HepG2 (cell line): ENCODE data around the gene SGPL1. TPM values are rescaled to one million over a fixed set of nuclear protein-coding genes. Genes with fewer than 3 reads are reported as not detected.
A peak's percentile ranks its signal among the peaks of the same experiment; 100 is the strongest.

ENCODE experiments used
- ATAC-seq: fragments of 200-7000 bp; cut with Tn5 transposase; 3 replicates; pipeline ENCODE4 v1.9.1; 2020; ENCODE audit warnings: mild to moderate bottlenecking, moderate library complexity
- BruUV-seq: library from RNA; stranded (reverse); fragments of 400-500 nt; replicated peaks from 2 replicates; lab custom pipeline; 2021; lab: Mats Ljungman, UMichigan
- CTCF ChIA-PET: fragments of 300-600 bp; formaldehyde crosslinking; extraction: SDS; loops from one replicate; lab custom pipeline; 2021; ENCODE audit warnings: low total read pairs, inconsistent platforms, low intra/inter-chr PET ratio; lab: Yijun Ruan, JAX
- POLR2A ChIA-PET: fragments of 350-600 bp; sonication (Branson Sonifier 250); formaldehyde crosslinking; loops from one replicate; lab custom pipeline; 2020; ENCODE audit warnings: antibody characterized with exemption, inconsistent platforms; lab: Yijun Ruan, JAX
- DNase-seq: peaks from one replicate; pipeline ENCODE4 v3.0.0-alpha.2; 2015; ENCODE audit warnings: low spot score
- FAIRE-seq: peaks from 3 replicates; lab custom pipeline; 2011; peaks lifted over from hg19 to GRCh38; lab: Jason Lieb, UNC
- H2AFZ ChIP-seq: one replicate; pipeline ENCODE4 v1.6.1; 2011; ENCODE audit warnings: low read length, inconsistent platforms
- H3K27ac ChIP-seq: fragments of 300-600 bp; 3 replicates; pipeline ENCODE4 v1.8.0; 2011; ENCODE audit warnings: mixed run types, mild to moderate bottlenecking, mixed read lengths, low read length, inconsistent platforms; ENCODE audit not compliant: insufficient read depth; ENCODE audit errors: extremely low read length
- H3K27me3 ChIP-seq, 2 experiments: fragments of 200-600 bp in 1 of 2; 2 replicates in 1 of 2; 3 replicates in 1 of 2; pipeline versions ENCODE4 v1.6.0 to v1.8.0; 2011; ENCODE audit warnings: low read length in 2 of 2, mild to moderate bottlenecking in 2 of 2, moderate library complexity in 2 of 2, inconsistent platforms in 1 of 2; ENCODE audit not compliant: insufficient read depth in 2 of 2, control insufficient read depth in 1 of 2
- H3K36me3 ChIP-seq, 2 experiments: fragments of 200-600 bp in 1 of 2; replicated peaks in 1 of 2; 2 replicates in 1 of 2; 3 replicates in 1 of 2; pipeline versions ENCODE4 v1.5.1 to v1.8.0; 2011; ENCODE audit warnings: low read length in 2 of 2, inconsistent platforms in 1 of 2; ENCODE audit not compliant: insufficient read depth in 2 of 2, control insufficient read depth in 1 of 2
- H3K4me1 ChIP-seq: 2 replicates; pipeline ENCODE4 v1.5.1; 2012; ENCODE audit warnings: low read length, inconsistent platforms; ENCODE audit not compliant: insufficient read depth
- H3K4me2 ChIP-seq: 2 replicates; pipeline ENCODE4 v1.6.0; 2011; ENCODE audit warnings: low read depth, low read length, inconsistent platforms
- H3K4me3 ChIP-seq, 3 experiments: fragments of 200-600 bp in 1 of 3; sonication (generic), shearing (Covaris generic) in 1 of 3; replicated peaks in 1 of 3; 2 replicates each; pipeline ENCODE4 v1.5.1; 2011 to 2016; ENCODE audit warnings: low read length in 3 of 3, inconsistent platforms in 2 of 3, low read depth in 2 of 3, mild to moderate bottlenecking in 2 of 3, control low read depth in 1 of 3, mixed read lengths in 1 of 3; ENCODE audit not compliant: insufficient read depth in 1 of 3
- H3K79me2 ChIP-seq: one replicate; pipeline ENCODE4 v1.6.1; 2011; ENCODE audit warnings: low read length, inconsistent platforms; ENCODE audit not compliant: insufficient read depth
- H3K9ac ChIP-seq: 2 replicates; pipeline ENCODE4 v1.6.0; 2011; ENCODE audit warnings: mild to moderate bottlenecking, low read depth, low read length, inconsistent platforms; ENCODE audit not compliant: insufficient read depth
- H3K9me3 ChIP-seq: 2 replicates; pipeline ENCODE4 v1.5.1; 2012; ENCODE audit warnings: mild to moderate bottlenecking, low read length
- H4K20me1 ChIP-seq: 2 replicates; pipeline ENCODE4 v1.6.0; 2011; ENCODE audit warnings: inconsistent platforms, mild to moderate bottlenecking, low read length, moderate library complexity; ENCODE audit not compliant: insufficient read depth
- EHMT2 ChIP-seq: fragments of 200-600 bp; sonication (generic); IDR thresholded peaks from 2 replicates; pipeline ENCODE4 v1.7.0; 2017; ENCODE audit warnings: antibody characterized with exemption, low read depth, low read length, borderline replicate concordance
- ETS1 ChIP-seq: sonication (generic); formaldehyde crosslinking; IDR thresholded peaks from 2 replicates; pipeline ENCODE4 v1.4.0; 2020; ENCODE audit warnings: missing genetic modification reagents
- MAF1 ChIP-seq: sonication (generic); formaldehyde crosslinking; IDR thresholded peaks from 2 replicates; pipeline ENCODE4 v1.5.0; 2020; ENCODE audit warnings: missing genetic modification reagents, borderline replicate concordance
- MNT ChIP-seq: fragments of 450-650 bp; IDR thresholded peaks from 2 replicates; pipeline ENCODE4 v1.6.1; 2016
- MTF1 ChIP-seq: sonication (generic); formaldehyde crosslinking; IDR thresholded peaks from 2 replicates; pipeline ENCODE4 v1.5.0; 2020; ENCODE audit warnings: missing genetic modification reagents
- NR1H2 ChIP-seq: sonication (generic); formaldehyde crosslinking; IDR thresholded peaks from 2 replicates; pipeline ENCODE4 v1.8.1; 2022; ENCODE audit warnings: low read depth, missing genetic modification reagents, borderline replicate concordance
- SUZ12 ChIP-seq: fragments of 150-350 bp; IDR thresholded peaks from 2 replicates; pipeline ENCODE4 v1.6.1; 2014; ENCODE audit warnings: low read depth, low read length
- THAP7 ChIP-seq: sonication (generic); formaldehyde crosslinking; IDR thresholded peaks from 2 replicates; pipeline ENCODE4 v1.8.1; 2023; ENCODE audit warnings: mild to moderate bottlenecking, missing genetic modification reagents
- THYN1 ChIP-seq: sonication (generic); formaldehyde crosslinking; IDR thresholded peaks from 2 replicates; pipeline ENCODE4 v1.8.1; 2023; ENCODE audit warnings: low read depth, mild to moderate bottlenecking, moderate library complexity, missing genetic modification reagents, borderline replicate concordance
- ZC3H4 ChIP-seq: sonication (generic); formaldehyde crosslinking; IDR thresholded peaks from 2 replicates; pipeline ENCODE4 v1.4.0; 2020; ENCODE audit warnings: missing genetic modification reagents, borderline replicate concordance
- ZKSCAN1 ChIP-seq: fragments of 150-350 bp; IDR thresholded peaks from 2 replicates; pipeline ENCODE4 v1.6.1; 2014; ENCODE audit warnings: low read length
- ZNF564 ChIP-seq: sonication (generic); formaldehyde crosslinking; IDR thresholded peaks from 2 replicates; pipeline ENCODE4 v1.8.1; 2023; ENCODE audit warnings: mild to moderate bottlenecking, missing genetic modification reagents
- ZNF570 ChIP-seq: sonication (generic); formaldehyde crosslinking; IDR thresholded peaks from 2 replicates; pipeline ENCODE4 v1.4.0; 2020; ENCODE audit warnings: mild to moderate bottlenecking, missing genetic modification reagents, borderline replicate concordance
- ZNF724P ChIP-seq: sonication (generic); formaldehyde crosslinking; IDR thresholded peaks from 2 replicates; pipeline ENCODE4 v1.8.0; 2022; ENCODE audit warnings: missing genetic modification reagents, borderline replicate concordance
- ZNF781 ChIP-seq: sonication (generic); formaldehyde crosslinking; IDR thresholded peaks from 2 replicates; pipeline ENCODE4 v1.5.1; 2020; ENCODE audit warnings: borderline replicate concordance, mild to moderate bottlenecking, missing genetic modification reagents; ENCODE audit errors: not compliant biosample characterization
- ZNF841 ChIP-seq: sonication (generic); formaldehyde crosslinking; IDR thresholded peaks from 2 replicates; pipeline ENCODE4 v1.8.1; 2023; ENCODE audit warnings: missing genetic modification reagents, borderline replicate concordance
- WGBS: methylation state at CpG from one replicate; pipeline ENCODE4 v1.1.6; 2017; ENCODE audit warnings: low lambda C conversion rate; 5-methylcytosine and 5-hydroxymethylcytosine counted together
- in situ Hi-C: cut with HindIII; loops from 2 replicates; pipeline ENCODE4 v1.10.0; 2017; ENCODE audit warnings: low pct_unique_long_range_greater_than_20kb; ENCODE audit not compliant: extremely low pct_ligation_motif_present
- intact Hi-C: fragments of 100-400 bp; cut with micrococcal nuclease; formaldehyde crosslinking; loops from one replicate; pipeline ENCODE4 v1.10.0; 2022; ENCODE audit not compliant: unreplicated experiment
- polyA plus RNA-seq, 8 experiments: library from polyadenylated mRNA; depleted of rRNA in 3 of 8; stranded (reverse) in 7 of 8; unstranded in 1 of 8; fragments of >200 nt; fragmentation: Illumina TruSeq in 4 of 8; extraction: Trizol in 4 of 8; gene quantifications; 2 replicates each; pipeline versions ENCODE4 v1.2.1 to v1.2.3, GENCODE V29; 2011 to 2016; ENCODE audit warnings: low read depth in 4 of 8, missing spikeins in 1 of 8, mixed read lengths in 1 of 8; ENCODE audit not compliant: insufficient read depth in 1 of 8
- total RNA-seq, 5 experiments: library from RNA; depleted of rRNA; stranded (reverse); fragments of >200 nt; fragmentation: Illumina TruSeq; extraction: Trizol; gene quantifications; 2 replicates each; pipeline ENCODE4 v1.2.3, GENCODE V29; 2016; ENCODE audit warnings: low read depth in 1 of 5

Gene SGPL1
- total and polyA plus RNA-seq, 2 of the 13 experiments (the other 11 are each of a cell fraction or from before 2014, with no cell fraction given): 17.6 to 25.0 TPM

GRCh38 chr10:70837660-70838059 is 21.9 kb downstream of the SGPL1 start:
- H4K20me1 ChIP-seq: no peaks in the 10 kb centered on the region
- H3K36me3 ChIP-seq: peaks cover 2 to 3% of the 10 kb centered on the region in 2 experiments; a peak in 2 of 5 replicates
- ChIA-PET CTCF (no interaction called here), POLR2A (no interaction called here)
- H3K4me3 ChIP-seq: no peak overlapping the region
- H3K27ac ChIP-seq: no peak overlapping the region
- FAIRE-seq (no peak), DNase-seq (no peak), ATAC-seq (no peak)
- no peaks in the 10 kb centered on the region for H3K27me3 ChIP-seq
- no TSS peak for BruUV-seq
- WGBS: 94% methylated on average over 3 of the region's 3 CpGs
- peaks cover 32% of the 10 kb centered on the region for H3K4me1 ChIP-seq
- TF ChIP-seq ETS1 (CRISPR knock-in tag) (no peak), ZNF564 (CRISPR knock-in tag) (peak; percentile 99)
- intact Hi-C loops (no loop called here), in situ Hi-C loops (no loop called here)
- no peak overlapping the region for H2AFZ ChIP-seq
- H3K4me2 ChIP-seq: no peak overlapping the region
- no peak overlapping the region for H3K9ac ChIP-seq
- peaks cover 22% of the 10 kb centered on the region for H3K79me2 ChIP-seq
- peaks cover 6% of the 10 kb centered on the region; the same call in 1 of the 2 replicates for H3K9me3 ChIP-seq

- no TSS peak for BruUV-seq
- DNase-seq (no peak), ATAC-seq (no peak), FAIRE-seq (no peak)
- Histone ChIP-seq H3K9ac (no peak overlapping the region), H3K36me3 (peaks cover 3 to 4% of the 10 kb centered on the region in 2 experiments; a peak in 2 of 5 replicates), H3K4me2 (no peak overlapping the region), H3K27ac (no peak overlapping the region), H3K4me3 (no peak overlapping the region), H2AFZ (no peak overlapping the region), H3K79me2 (peaks cover 20% of the 10 kb centered on the region), H3K4me1 (peaks cover 32% of the 10 kb centered on the region), H3K27me3 (no peaks in the 10 kb centered on the region), H4K20me1 (no peaks in the 10 kb centered on the region), H3K9me3 (peaks cover 6% of the 10 kb centered on the region; the same call in 1 of the 2 replicates)
- CTCF ChIA-PET: no interaction called here
- POLR2A ChIA-PET: no interaction called here
- in situ Hi-C loops (no loop called here), intact Hi-C loops (no loop called here)
- WGBS: 94% methylated on average over 4 of the region's 4 CpGs
- TF ChIP-seq MAF1: no peak
- TF ChIP-seq MTF1 (CRISPR knock-in tag): no peak
- TF ChIP-seq NR1H2 (CRISPR knock-in tag): no peak
- TF ChIP-seq ZNF724P: no peak
- TF ChIP-seq EHMT2: no peak
- no peak for TF ChIP-seq ZC3H4 (CRISPR knock-in tag)
- TF ChIP-seq SUZ12: no peak
- TF ChIP-seq ZKSCAN1: no peak
- no peak for TF ChIP-seq THAP7
- no peak for TF ChIP-seq THYN1 (CRISPR knock-in tag)
- no peak for TF ChIP-seq ZNF841 (CRISPR knock-in tag)
- TF ChIP-seq ZNF781 (CRISPR knock-in tag): no peak
- no peak for TF ChIP-seq ZNF570 (CRISPR knock-in tag)
- no peak for TF ChIP-seq MNT
Measured at GRCh38 chr10:70838270-70838805, 22.6 kb downstream of the SGPL1 start.
